Measurements from ENCODE around the gene PDE10A.

Gene PDE10A

DNA sequence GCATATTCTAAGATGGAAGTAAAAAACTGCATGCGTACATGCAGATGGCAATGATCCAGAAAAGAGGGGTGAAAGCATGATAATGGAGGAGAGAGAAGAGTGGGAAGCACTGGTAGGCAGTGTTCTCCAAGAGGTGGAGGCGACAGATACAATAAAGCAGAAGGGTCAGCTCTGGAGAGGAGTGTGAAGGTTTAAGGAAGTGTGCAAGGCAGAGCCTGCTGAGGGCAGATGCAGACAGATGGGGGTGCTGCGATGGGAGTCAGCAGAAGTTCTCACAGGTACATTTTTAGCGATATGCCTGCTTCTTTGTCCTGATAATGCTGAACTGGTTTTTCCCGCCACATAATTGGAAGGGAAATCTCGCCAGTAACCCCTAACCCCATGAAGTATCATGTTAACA lies 272.6 kb downstream of the PDE10A start:
- DNase-seq (ENCODE audit: low spot score) = no peak

DNA sequence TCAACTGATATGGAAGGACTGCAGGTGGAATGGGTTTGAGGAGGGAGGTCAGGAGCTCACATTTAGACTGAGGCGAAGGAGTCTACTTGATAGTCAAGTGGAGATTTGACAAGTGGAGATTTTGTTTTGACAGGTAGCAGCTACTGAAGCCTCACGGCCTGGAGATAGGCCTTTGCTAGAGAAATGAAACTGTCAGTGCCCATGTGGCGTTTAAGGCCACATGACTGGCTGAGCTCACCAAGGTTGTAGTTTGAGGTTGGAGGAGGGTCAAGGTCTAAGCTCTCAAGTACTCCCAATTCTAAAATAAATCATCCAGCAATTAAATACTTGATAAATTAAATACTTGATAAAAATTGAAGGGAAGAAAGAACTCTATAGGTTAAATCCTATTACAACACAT lies 273.5 kb downstream of the PDE10A start:
- no peak for DNase-seq (ENCODE audit: low spot score)

DNA sequence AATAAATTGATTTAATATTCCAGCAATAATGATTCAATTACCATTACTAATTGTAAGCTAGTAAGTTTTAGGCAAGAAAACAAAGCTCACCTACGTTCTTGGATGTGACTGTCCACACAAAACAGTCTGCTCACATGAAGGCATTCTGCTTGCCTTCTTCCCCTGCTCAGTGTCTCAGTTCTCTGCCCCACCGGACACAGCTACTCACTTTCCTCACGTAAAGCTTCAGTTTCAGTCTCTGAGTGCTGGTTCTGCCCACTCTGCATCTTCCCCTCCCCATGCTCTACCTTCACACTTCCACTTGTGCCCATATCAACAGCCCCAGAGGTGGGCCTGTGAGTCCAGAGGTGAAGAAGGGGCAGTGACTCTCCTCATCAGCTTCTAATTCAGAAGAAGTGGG lies 279.7 kb downstream of the PDE10A start:
- DNase-seq (ENCODE audit: low spot score) = no peak

DNA sequence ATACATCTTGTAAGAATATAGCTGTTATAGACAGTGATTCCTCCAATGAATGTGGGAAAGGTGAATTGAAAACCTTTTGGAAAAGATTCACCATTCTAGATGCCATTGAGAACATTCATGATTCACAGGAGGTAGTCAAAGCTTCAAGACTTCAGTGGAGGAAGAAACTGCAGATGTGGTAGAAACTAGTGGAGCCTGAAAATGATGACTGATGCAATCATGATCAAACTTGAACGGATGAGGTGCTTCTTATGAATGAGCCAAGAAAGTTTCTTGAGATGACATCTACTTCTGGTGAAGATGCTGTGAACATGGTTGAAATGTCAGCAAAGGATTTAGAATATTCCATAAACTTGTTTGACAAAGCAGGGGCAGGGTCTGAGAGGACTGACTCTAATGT lies 286.9 kb downstream of the PDE10A start:
- DNase-seq (ENCODE audit: low spot score) = no peak

DNA sequence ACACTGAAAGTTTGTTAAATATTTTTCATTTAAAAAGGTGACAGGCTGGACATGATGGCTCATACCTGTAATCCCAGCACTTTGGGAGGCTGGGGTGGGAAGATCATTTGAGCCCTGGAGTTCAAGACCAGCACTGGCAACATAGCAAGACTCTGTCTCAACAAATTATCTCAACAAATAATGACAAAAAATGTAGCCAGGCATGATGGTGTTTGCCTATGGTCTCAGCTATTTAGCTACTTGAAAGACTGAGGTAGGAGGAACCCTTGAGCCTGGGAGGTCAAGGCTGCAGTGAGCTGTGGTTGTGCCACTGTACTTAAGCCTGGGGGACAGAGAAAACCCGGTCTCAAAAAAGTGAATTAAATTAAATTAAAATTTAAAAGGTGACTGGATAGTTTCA lies 297.7 kb downstream of the PDE10A start:
- DNase-seq (ENCODE audit: low spot score) = no peak

DNA sequence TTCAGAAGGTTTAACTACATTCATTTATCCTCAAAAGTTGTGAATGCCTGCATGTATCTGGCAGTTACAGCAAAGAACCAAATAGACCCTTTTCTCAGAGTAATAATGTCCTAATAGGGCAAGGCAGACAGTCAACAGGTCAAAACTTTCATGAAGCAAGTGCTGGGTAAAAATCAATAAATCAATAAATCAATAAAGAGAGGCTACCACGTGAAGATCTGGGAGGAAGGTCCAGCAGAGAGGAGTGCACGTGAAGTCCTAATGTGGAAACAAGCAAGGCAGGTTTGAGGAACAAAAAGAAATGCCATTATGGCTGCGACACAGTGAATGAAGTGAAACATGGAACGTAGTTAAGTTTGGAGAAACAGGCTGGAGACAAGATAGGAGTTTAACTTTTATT lies 317.3 kb downstream of the PDE10A start:
- no peak for DNase-seq (ENCODE audit: low spot score)

DNA sequence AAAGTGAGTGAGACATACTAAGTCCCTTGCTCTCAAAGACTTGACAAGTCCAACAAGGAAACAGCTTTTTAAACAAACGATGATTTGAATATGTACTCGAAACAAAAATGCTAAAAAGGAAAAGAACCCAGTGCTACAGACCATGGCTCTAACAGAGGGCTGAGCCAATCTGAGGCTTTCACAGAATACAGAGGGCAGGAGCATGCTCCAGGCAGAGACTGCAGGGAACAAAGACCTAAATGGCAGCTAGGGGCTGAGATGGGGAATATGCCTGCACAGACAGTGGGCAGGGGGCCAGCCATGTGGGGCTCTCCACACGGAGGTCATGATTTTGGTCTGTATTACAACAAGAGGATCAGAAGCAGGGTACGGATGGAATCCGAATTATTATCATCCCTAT lies 322.5 kb downstream of the PDE10A start:
- no peak for DNase-seq (ENCODE audit: low spot score)

DNA sequence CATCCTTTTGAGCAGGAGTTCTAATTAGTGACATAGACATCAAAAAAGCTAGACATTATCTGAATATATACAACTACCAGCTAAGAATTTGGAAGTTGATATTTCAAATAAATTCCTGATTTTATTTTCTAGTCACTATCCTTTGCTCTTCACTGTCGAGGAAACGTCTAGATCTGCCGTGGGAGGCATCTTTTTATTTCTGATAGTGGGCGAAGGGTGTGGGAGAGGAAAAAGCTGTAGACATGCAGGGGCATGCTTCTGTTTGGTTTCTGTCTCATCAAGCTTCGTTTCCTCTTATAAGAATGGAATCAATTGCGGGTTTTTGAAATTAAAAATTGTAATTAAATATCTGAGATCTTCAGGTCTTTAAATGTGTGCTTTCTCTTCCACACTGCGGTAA lies 337.4 kb downstream of the PDE10A start:
- no peak for DNase-seq (ENCODE audit: low spot score)

DNA sequence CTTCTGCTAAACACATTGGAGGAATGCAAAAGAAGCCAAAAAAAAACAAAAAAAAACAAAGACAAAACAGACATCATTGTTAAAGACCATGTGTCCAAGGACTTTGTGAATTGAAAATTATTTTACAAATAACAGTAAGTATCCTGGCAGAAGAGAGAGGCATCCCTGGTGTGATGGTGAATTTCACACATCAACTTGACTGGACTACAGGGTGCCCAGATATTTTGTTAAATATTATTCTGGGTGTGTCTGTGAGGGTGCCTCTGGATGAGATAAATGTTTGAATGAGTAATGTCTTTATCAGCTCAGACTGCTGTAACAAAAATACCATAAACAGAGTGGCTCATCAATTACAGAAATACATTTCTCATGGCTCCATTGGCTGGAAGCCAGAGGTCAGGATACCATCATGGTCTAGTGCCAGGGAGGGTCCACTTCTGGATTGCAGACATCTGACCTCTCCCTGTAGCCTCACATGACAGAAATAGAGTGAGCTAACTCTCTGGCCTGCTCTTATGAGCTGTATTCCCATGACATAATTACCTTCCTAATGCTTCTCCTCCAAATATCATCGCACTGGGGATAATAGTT lies 341.4 kb downstream of the PDE10A start:
- DNase-seq (ENCODE audit: low spot score) = no peak

DNA sequence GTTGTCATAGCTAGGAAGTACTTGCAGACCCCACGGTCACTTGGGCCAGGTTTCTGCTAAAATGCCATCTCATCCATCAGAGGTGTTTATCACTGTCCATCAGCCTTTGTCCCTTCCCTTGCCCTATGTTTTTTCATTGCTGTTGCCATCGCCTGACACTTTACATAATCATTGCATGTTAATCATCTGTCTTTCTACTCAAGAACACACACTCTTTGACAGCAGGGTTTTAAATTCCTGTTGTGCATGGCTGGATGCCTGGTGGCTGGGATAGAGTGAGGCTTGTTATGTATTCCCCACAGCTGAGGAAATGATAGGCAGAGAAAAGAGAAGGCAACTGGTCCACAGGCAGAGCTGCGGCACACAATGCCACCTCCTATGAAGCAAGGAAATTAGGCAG lies 341.9 kb downstream of the PDE10A start:
- no peak for DNase-seq (ENCODE audit: low spot score)

DNA sequence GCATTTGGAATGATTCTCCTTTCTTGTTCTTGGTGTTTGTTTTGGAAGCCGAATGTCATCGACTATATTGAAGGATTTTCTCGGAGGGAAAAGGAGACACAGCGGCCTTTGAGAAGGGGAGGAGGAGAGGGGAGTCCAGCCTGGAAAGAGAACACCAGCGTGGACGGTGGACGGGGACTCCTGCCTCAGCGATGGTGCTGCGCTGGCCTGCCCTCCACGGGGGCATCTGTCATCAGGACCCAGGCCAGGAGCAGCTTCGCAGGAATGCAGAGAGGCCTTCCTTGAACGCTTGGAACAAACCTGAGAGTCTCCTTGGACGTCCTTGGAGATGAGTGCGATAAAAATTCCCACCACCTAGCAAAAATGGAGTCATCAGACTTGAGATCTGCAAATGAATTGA lies 345.3 kb downstream of the PDE10A start:
- DNase-seq (ENCODE audit: low spot score) = no peak

DNA sequence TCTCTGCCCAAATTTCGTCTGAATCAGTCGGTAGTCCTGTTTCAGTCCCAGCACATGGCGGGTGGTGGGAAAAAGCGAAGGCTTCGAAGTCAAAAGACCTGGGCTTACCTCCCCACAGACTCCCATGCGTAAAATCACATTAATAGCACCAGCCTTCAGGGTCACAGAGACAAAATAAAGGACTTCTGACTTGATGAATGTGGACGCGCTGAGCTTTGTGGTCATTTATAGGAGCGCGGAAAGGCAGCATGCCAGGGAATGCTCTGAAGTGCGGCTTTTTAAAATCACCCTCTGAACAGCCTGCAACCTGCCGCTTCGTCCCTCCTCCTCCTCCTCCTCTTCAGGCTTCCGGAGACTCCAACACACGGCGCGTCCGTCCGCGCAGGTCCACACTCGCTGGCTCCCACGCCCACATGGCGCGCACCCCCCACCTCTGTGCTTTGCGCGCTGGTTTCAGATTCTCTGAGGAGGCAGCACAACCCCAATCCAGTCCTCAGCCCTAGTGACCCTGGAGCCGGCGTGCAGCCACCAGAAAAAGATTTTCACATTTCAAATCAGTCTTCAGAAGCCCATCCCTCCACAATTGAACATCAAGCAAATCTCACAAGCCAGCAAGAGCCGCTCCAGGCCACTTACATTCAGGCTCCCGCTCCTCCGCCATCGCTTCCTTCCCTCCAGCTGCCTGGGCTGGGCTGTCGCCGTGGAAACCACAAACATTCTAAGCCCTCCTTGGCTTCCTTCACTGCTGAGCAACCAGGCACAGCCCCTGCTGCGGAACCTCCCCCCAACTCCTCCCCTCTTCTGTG lies 353.9 kb downstream of the PDE10A start, which contains the start of gene C6orf118:
Gene C6orf118 (minus strand): TSS at position 680 of the 806 bp plus-strand sequence. CDS start 19 bp downstream, at position 661.
- DNase-seq (ENCODE audit: low spot score) = no peak

DNA sequence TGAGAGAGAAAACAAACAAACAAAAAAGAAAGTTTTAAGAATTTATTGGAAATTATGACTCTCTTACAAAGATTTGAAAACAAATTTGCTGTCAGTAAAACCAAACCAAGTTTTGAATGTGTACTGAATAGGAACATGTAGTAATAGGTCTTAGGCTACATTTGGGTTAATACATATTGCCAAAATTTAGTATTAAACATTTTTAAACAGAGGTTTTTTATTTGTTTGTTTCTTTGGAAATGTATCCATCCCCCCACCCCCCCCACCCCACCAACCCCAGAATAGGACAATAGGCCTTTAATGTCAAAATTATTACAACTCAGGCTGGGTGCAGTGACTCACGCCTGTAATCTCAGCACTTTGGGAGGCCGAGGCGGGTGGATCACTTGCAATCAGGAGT lies 356.1 kb downstream of the PDE10A start:
- DNase-seq (ENCODE audit: low spot score) = no peak

DNA sequence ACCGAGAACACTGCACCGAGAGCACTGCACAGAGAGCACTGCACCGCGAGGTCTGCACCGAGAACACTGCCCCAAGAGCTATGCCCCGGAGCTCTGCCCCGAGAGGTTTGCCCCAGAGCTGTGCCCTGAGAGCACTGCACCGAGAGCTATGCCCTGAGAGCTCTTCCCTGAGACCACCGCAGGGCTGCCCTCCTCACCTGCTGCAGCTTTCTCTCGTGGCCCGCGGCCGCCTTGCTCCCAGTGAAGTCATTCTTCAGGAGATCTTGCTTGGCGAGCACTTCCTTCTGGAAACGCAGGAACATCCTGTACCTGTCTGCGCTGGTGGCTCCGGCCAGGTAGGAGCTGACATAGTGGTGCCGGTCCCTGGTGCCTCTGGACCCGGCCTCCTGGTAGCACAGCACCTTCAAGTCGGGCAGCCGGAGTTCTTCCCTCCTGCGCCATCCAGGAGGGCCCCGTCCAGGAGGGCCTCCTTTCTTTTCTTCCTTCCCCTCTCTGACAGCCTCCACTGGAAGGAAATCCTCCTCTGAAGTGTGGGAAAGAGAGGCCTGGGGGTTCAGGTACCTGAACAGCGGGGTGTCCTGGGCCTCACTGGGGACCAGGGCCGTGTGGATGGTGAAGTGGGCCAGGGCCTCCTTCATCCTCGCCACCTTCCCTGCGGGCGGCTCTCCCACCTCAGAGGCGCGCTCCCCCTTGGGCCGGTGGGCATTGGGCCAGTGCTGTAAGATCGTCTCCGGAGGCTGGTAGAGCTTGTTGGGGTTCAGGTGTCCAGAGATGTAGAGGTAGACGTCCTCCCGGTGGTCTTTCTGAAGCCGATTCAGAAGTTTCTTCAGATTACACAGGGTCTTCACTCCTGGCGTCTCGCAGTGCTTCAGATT lies 361.4 kb downstream of the PDE10A start:
- no peak for DNase-seq (ENCODE audit: low spot score)

DNA sequence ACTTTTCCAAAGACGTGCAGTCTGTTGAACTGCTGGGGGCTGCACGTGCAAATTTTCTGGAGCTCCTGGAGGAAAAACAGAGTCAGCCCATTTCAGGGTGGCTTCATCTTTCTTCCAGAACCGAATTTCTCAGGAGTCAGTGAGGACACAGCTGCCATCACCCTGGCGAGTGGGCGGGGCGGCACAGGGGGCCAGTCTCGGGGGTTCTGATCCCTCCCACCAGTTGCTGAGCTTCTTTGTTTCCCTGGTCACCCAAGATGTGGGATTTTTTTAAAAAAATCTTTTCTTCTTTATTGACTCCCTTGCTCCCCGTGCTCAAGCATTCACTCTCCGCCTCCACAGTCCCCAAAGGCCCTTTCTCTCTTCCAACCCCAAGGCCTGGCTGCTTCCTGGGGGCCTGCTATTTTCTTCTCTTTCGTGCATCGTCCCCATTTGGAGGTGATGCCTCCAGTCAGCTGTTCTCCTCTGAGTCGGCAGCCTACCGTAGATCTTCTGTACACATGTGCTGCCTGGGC lies 362.6 kb downstream of the PDE10A start:
- no peak for DNase-seq (ENCODE audit: low spot score)

DNA sequence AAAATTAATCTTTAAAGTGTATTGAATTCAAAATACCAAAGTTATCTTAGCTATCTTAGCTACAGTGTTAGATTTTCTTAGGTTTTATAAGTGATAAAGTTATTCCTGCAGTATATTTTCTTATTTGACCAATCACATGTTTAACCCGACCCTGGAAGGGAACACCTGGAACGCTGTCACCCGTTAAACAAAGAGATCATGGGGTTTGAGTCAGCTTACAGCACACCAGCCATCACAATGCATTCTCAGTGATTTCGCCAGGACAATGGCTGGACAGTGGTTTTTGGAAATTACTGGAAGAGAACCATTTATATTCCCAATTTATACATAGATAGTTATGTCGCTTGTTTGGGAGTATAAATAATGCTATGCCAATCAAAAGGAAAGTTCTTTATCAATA lies 364.2 kb downstream of the PDE10A start:
- no peak for DNase-seq (ENCODE audit: low spot score)

DNA sequence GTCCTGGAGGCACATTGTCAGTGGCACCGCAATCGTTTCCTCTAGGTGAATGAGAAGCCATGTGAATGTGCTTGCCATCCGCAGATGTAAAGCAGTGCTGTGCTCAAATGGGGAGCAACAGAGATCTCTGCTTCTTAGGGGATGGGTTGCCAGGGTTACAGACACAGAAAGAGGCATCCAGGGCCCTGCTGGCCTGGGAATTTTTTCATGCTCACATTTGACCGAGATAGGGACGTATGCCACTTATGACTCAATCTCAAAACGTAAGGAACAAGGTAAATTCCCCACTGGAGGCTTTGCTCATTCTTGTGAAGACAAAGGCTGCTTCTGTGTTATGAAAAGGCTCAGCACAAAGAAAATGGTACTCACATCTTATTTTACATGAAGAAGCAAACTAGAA lies 364.6 kb downstream of the PDE10A start:
- no peak for DNase-seq (ENCODE audit: low spot score)

DNA sequence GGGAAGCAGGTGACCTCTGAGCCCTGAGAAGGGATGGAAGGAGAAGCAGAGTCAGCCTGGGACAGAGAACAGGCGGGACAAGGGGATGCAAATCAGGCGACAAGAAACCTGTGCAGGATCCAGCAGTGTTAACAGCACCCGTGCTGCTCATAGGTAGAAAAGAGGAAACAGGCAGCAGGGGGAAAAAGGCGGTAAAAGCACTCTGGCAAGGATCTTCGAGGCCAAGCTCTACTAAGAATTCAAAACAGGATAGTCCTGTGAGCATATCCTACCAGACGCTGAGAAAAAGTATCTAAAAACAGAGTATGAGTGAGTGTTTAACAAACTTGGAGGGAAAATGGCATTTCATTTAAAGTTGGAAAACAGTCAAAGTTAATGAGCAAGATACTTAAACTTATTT lies 370.4 kb downstream of the PDE10A start:
- DNase-seq (ENCODE audit: low spot score) = no peak

All from hematopoietic multipotent progenitor cell treated with erythropoietin and hydrocortisone succinate and interleukin-3 and kit ligand, for 17 days (in vitro differentiated cells).